ENCODE measurements around the gene CEACAM8.
"Not testable (repeated sequence)": the region's sequence is repeated elsewhere in the genome, so short reads cannot be mapped to it uniquely, and the experiment has no call there.

Gene CEACAM8

DNA sequence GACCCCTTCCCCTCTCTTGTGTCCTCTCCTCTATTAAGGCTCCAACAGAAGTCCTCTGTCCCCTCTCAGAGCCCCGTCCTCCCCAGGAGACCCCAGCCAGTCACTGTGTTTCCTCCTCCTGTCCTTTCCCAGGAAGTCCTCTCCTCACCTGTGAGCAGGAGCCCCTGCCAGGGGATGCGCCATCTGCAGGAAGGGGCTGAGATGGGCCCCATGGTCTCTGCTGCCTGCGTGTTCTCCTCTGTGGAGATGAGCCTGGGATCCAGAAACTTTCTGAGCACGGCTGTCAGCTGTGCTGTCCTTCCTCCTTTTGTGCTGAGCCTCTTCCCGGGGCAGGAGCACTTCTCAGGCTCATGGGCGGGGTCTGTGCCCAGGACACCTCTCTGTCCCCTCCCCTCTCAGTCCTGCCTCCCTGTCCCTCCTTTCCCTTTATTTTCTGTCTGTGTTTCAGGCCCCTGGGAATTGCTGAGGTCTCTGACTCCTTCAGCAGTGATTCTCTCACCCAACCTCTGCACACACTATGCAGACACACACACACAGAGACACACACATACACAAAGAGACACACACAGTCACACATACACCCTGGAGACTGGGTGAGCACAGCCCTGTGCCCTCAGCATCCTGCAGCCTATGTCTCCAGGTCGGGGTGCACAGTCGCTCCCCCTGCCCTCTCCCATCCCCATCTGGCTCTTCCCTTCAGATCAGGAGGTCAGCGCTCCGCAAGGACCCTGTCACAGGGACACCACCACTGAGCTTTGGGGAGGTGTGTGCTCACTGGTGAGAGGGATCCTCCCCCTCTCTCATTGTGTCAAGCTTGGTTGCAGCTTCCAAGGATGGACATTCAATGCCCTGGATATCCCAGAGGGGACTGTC, at the start of gene CEACAM8:
Gene CEACAM8, minus strand, starts transcription at position 308 of the 873 bp plus-strand sequence. Its CDS starts 96 bp downstream, at position 212.
- Histone ChIP-seq H3F3A (ENCODE audit: control insufficient read depth, insufficient read depth) (no peaks in the 10 kb centered on the region), H4K20me1 (ENCODE audit: control insufficient read depth, insufficient read depth, low read depth, low read length) (no peaks in the 10 kb centered on the region), H3K9me3 (ENCODE audit: control insufficient read depth, insufficient read depth, low read length) (no peaks in the 10 kb centered on the region), H3K9me2 (replicated peaks; ENCODE audit: control insufficient read depth, low read length) (no peaks in the 10 kb centered on the region), H3K4me2 (ENCODE audit: low read length) (no peak within 1 kb of the TSS), H3K79me2 (ENCODE audit: control insufficient read depth, low read length) (no peaks in the 10 kb centered on the region), H3K4me1 (ENCODE audit: control insufficient read depth, low read length) (no peaks in the 10 kb centered on the region), H3K27ac (ENCODE audit: low read depth, low read length) (no peak within 1 kb of the TSS), H3K36me3 (ENCODE audit: control insufficient read depth, low read length) (no peaks in the 10 kb centered on the region), H3K27me3 (ENCODE audit: control insufficient read depth, low read length) (no peaks in the 10 kb centered on the region; the same call in 1 of the 2 replicates), H3K4me3 (ENCODE audit: low read length) (no peak within 1 kb of the TSS)
- TF ChIP-seq, protein P1, sequence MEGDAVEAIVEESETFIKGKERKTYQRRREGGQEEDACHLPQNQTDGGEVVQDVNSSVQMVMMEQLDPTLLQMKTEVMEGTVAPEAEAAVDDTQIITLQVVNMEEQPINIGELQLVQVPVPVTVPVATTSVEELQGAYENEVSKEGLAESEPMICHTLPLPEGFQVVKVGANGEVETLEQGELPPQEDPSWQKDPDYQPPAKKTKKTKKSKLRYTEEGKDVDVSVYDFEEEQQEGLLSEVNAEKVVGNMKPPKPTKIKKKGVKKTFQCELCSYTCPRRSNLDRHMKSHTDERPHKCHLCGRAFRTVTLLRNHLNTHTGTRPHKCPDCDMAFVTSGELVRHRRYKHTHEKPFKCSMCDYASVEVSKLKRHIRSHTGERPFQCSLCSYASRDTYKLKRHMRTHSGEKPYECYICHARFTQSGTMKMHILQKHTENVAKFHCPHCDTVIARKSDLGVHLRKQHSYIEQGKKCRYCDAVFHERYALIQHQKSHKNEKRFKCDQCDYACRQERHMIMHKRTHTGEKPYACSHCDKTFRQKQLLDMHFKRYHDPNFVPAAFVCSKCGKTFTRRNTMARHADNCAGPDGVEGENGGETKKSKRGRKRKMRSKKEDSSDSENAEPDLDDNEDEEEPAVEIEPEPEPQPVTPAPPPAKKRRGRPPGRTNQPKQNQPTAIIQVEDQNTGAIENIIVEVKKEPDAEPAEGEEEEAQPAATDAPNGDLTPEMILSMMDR (IDR thresholded peaks at IDR 0.05; ENCODE audit: low read depth, low read length, poor library complexity, severe bottlenecking) = peak; percentile 7
- TF ChIP-seq EZH2phosphoT487 (IDR thresholded peaks at IDR 0.05; ENCODE audit: borderline replicate concordance, low read length) = no peak

- not testable (repeated sequence) for H3K79me2 ChIP-seq (ENCODE audit: control insufficient read depth, low read length); H3K9me3 ChIP-seq (ENCODE audit: control insufficient read depth, insufficient read depth, low read length); H3K27me3 ChIP-seq (ENCODE audit: control insufficient read depth, low read length); H3K4me1 ChIP-seq (ENCODE audit: control insufficient read depth, low read length); H3K4me2 ChIP-seq (ENCODE audit: low read length); H3F3A ChIP-seq (ENCODE audit: control insufficient read depth, insufficient read depth); H4K20me1 ChIP-seq (ENCODE audit: control insufficient read depth, insufficient read depth, low read depth, low read length); H3K9me2 ChIP-seq (replicated peaks; ENCODE audit: control insufficient read depth, low read length); H3K27ac ChIP-seq (ENCODE audit: low read depth, low read length); H3K36me3 ChIP-seq (ENCODE audit: control insufficient read depth, low read length); H3K4me3 ChIP-seq (ENCODE audit: low read length)
Measured at GRCh38 chr19:42639324-42640092, 44.8 kb upstream of the CEACAM8 start.

DNA sequence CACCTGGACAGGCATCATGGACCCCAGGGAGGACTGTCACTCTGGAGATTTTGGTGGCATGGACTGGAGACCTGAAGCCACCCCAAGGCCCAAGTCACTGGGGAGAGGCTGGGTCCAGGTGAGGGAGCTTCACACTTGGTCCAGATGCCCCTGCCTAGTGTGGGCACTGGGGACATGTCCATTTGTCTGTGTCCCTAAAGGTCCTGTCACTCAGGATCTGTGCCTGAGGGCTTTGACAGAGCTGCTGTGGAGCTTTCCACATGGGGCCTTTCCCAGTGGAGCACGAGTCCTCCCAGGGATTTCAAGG, 40.5 kb upstream of the CEACAM8 start:
- no peak overlapping the region for H3K27ac ChIP-seq (ENCODE audit: low read depth, low read length)
- no peaks in the 10 kb centered on the region for H3K27me3 ChIP-seq (ENCODE audit: control insufficient read depth, low read length)
- no peaks in the 10 kb centered on the region for H3K9me2 ChIP-seq (replicated peaks; ENCODE audit: control insufficient read depth, low read length)
- no peak for TF ChIP-seq EZH2phosphoT487 (IDR thresholded peaks at IDR 0.05; ENCODE audit: borderline replicate concordance, low read length)
- TF ChIP-seq, protein P1 (IDR thresholded peaks at IDR 0.05; ENCODE audit: low read depth, low read length, poor library complexity, severe bottlenecking) = no peak
- no peak overlapping the region for H3K4me2 ChIP-seq (ENCODE audit: low read length)
- H3K9me3 ChIP-seq (ENCODE audit: control insufficient read depth, insufficient read depth, low read length) = no peaks in the 10 kb centered on the region
- no peaks in the 10 kb centered on the region for H3K79me2 ChIP-seq (ENCODE audit: control insufficient read depth, low read length)
- H4K20me1 ChIP-seq (ENCODE audit: control insufficient read depth, insufficient read depth, low read depth, low read length) = no peaks in the 10 kb centered on the region
- H3K4me3 ChIP-seq (ENCODE audit: low read length) = no peak overlapping the region
- H3F3A ChIP-seq (ENCODE audit: control insufficient read depth, insufficient read depth) = no peaks in the 10 kb centered on the region
- no peaks in the 10 kb centered on the region for H3K36me3 ChIP-seq (ENCODE audit: control insufficient read depth, low read length)
- H3K4me1 ChIP-seq (ENCODE audit: control insufficient read depth, low read length) = no peaks in the 10 kb centered on the region

Measured in DOHH2 (cell line).